Endodermal cell (in vitro differentiated cells): ENCODE results near the gene MUC20. TPM values are rescaled to one million over a fixed set of nuclear protein-coding genes. Genes with fewer than 3 reads are reported as not detected.

ENCODE experiments used
- DNase-seq: peaks from one replicate; pipeline ENCODE4 v3.0.0-alpha.2; 2017
- H3K27ac ChIP-seq: 2 replicates; pipeline ENCODE4 v1.5.1; 2013; ENCODE audit warnings: mild to moderate bottlenecking, low read depth, low read length, moderate library complexity
- H3K27me3 ChIP-seq: 2 replicates; pipeline ENCODE4 v1.6.1; 2013; ENCODE audit warnings: mild to moderate bottlenecking, low read length, moderate library complexity; ENCODE audit not compliant: insufficient read depth, control insufficient read depth, poor library complexity, severe bottlenecking
- H3K36me3 ChIP-seq: 2 replicates; pipeline ENCODE4 v1.7.0; 2013; ENCODE audit warnings: mild to moderate bottlenecking, low read length, moderate library complexity; ENCODE audit not compliant: control insufficient read depth, insufficient read depth
- H3K4me1 ChIP-seq: one replicate; pipeline ENCODE4 v1.7.0; 2013; ENCODE audit warnings: low read length; ENCODE audit not compliant: control insufficient read depth, insufficient read depth
- H3K4me3 ChIP-seq: 2 replicates; pipeline ENCODE4 v1.5.1; 2013; ENCODE audit warnings: mild to moderate bottlenecking, low read length, moderate library complexity
- H3K9ac ChIP-seq: 2 replicates; pipeline ENCODE4 v1.6.1; 2013; ENCODE audit warnings: mild to moderate bottlenecking, low read length, moderate library complexity; ENCODE audit not compliant: poor library complexity, severe bottlenecking; ENCODE audit errors: extremely low read depth
- H3K9me3 ChIP-seq: 2 replicates; pipeline ENCODE4 v1.6.1; 2013; ENCODE audit warnings: mild to moderate bottlenecking, low read length, moderate library complexity; ENCODE audit not compliant: control insufficient read depth
- H3K27ac Mint-ChIP-seq: 2 replicates; pipeline ENCODE4 v1.8.0; 2020; ENCODE audit warnings: mixed read lengths
- H3K27me3 Mint-ChIP-seq: 2 replicates; pipeline ENCODE4 v1.8.0; 2021; ENCODE audit warnings: mild to moderate bottlenecking, mixed read lengths; ENCODE audit not compliant: insufficient read depth
- H3K36me3 Mint-ChIP-seq: 2 replicates; pipeline ENCODE4 v1.8.0; 2020; ENCODE audit warnings: low read depth, mixed read lengths
- H3K4me1 Mint-ChIP-seq: 2 replicates; pipeline ENCODE4 v1.8.0; 2020; ENCODE audit warnings: mixed read lengths
- H3K4me3 Mint-ChIP-seq: 2 replicates; pipeline ENCODE4 v1.8.0; 2020; ENCODE audit warnings: mild to moderate bottlenecking, moderate library complexity, mixed read lengths
- H3K9me3 Mint-ChIP-seq: 2 replicates; pipeline ENCODE4 v1.8.0; 2020; ENCODE audit warnings: mild to moderate bottlenecking, mixed read lengths
- CTCF ChIP-seq: fragments of 200-600 bp; sonication (generic); conservative IDR thresholded peaks from 2 replicates; pipeline ENCODE4 v1.5.0; 2021; ENCODE audit warnings: antibody characterized with exemption, mild to moderate bottlenecking
- WGBS, 2 experiments: methylation state at CpG; one replicate each; pipeline versions ENCODE4 v1.1.5 to v1.1.7; 2013; ENCODE audit warnings: missing lambda C conversion rate in 2 of 2, mixed read lengths in 1 of 2; ENCODE audit not compliant: insufficient coverage in 1 of 2, insufficient read length in 1 of 2; 5-methylcytosine and 5-hydroxymethylcytosine counted together
- total RNA-seq, 2 donors: library from RNA; stranded (reverse); fragmentation: NEBNext Ultra II Directional in 1 of 2; extraction: Animal tissue kit (Norgen Biotek cat#: 25700) in 1 of 2; gene quantifications; 2 replicates in 1 of 2; 3 replicates in 1 of 2; pipeline ENCODE4 v1.2.1, GENCODE V29; 2021

The MUC20 gene
- total RNA-seq, 2 donors from 2014 or later: 0.89 to 1.3 TPM

GRCh38 chr3:195729476-195730251, 8.9 kb downstream of the MUC20 start:
- H3K36me3 ChIP-seq: no peaks in the 10 kb centered on the region
- H3K27me3 ChIP-seq: no peaks in the 10 kb centered on the region
- Mint-ChIP-seq H3K27ac (no peak overlapping the region), H3K27me3 (peaks cover 4% of the 10 kb centered on the region), H3K9me3 (no peaks in the 10 kb centered on the region), H3K36me3 (no peaks in the 10 kb centered on the region), H3K4me1 (no peaks in the 10 kb centered on the region), H3K4me3 (no peak overlapping the region)
- no peak overlapping the region for H3K9ac ChIP-seq
- DNase-seq: no peak
- no peak overlapping the region for H3K27ac ChIP-seq
- no peak for TF ChIP-seq CTCF
- no peak overlapping the region for H3K4me3 ChIP-seq
- H3K9me3 ChIP-seq: no peaks in the 10 kb centered on the region
- no peaks in the 10 kb centered on the region for H3K4me1 ChIP-seq
- 84 to 85% methylated on average over 18 of the region's 18 CpGs for WGBS, 2 experiments

GRCh38 chr3:195731356-195731905, 10.7 kb downstream of the MUC20 start:
- Mint-ChIP-seq H3K36me3 (no peaks in the 10 kb centered on the region), H3K9me3 (no peaks in the 10 kb centered on the region), H3K27me3 (no peaks in the 10 kb centered on the region), H3K4me1 (no peaks in the 10 kb centered on the region), H3K27ac (no peak overlapping the region), H3K4me3 (no peak overlapping the region)
- no peak for TF ChIP-seq CTCF
- Histone ChIP-seq H3K27ac (no peak overlapping the region), H3K9me3 (no peaks in the 10 kb centered on the region), H3K36me3 (no peaks in the 10 kb centered on the region), H3K4me3 (no peak overlapping the region), H3K27me3 (no peaks in the 10 kb centered on the region), H3K9ac (no peak overlapping the region), H3K4me1 (no peaks in the 10 kb centered on the region)
- 92 to 95% methylated on average over 11 of the region's 11 CpGs for WGBS, 2 experiments
- no peak for DNase-seq

- Mint-ChIP-seq H3K4me1 (no peaks in the 10 kb centered on the region), H3K36me3 (no peaks in the 10 kb centered on the region), H3K27ac (no peak overlapping the region), H3K4me3 (no peak overlapping the region), H3K9me3 (no peaks in the 10 kb centered on the region), H3K27me3 (peaks cover 2% of the 10 kb centered on the region)
- Histone ChIP-seq H3K9me3 (no peaks in the 10 kb centered on the region), H3K4me1 (no peaks in the 10 kb centered on the region), H3K36me3 (no peaks in the 10 kb centered on the region), H3K9ac (no peak overlapping the region), H3K4me3 (no peak overlapping the region), H3K27ac (no peak overlapping the region), H3K27me3 (no peaks in the 10 kb centered on the region)
- no peak for DNase-seq
- no peak for TF ChIP-seq CTCF
- WGBS, 2 experiments: 90 to 92% methylated on average over 12 of the region's 12 CpGs
Observed at GRCh38 chr3:195732940-195733339, 12.2 kb downstream of the MUC20 start.
